HAP-1 (cell line): ENCODE results near the gene TRIM2.

Experiments
- DNase-seq, 2 experiments: peaks; one replicate each; pipeline ENCODE4 v3.0.0-alpha.2; 2016 to 2020; ENCODE audit warnings: low spot score in 2 of 2
- H3K27me3 ChIP-seq: fragments of 250-450 bp; sonication (Bioruptor Pico); 2 replicates; pipeline ENCODE4 v1.5.1; 2020; ENCODE audit warnings: low read depth, mild to moderate bottlenecking, moderate library complexity
- H3K36me3 ChIP-seq: fragments of 250-450 bp; sonication (Bioruptor Pico); replicated peaks from 2 replicates; pipeline ENCODE4 v1.5.1; 2020; ENCODE audit warnings: mild to moderate bottlenecking
- H3K4me1 ChIP-seq: fragments of 250-450 bp; sonication (Bioruptor Pico); 2 replicates; pipeline ENCODE4 v1.5.1; 2020; ENCODE audit warnings: mild to moderate bottlenecking
- H3K4me3 ChIP-seq: fragments of 250-450 bp; sonication (Bioruptor Pico); 2 replicates; pipeline ENCODE4 v1.5.1; 2020; ENCODE audit warnings: mild to moderate bottlenecking, moderate library complexity
- H3K9me3 ChIP-seq: fragments of 250-450 bp; sonication (Bioruptor Pico); 2 replicates; pipeline ENCODE4 v1.5.1; 2020; ENCODE audit warnings: mild to moderate bottlenecking, moderate library complexity
- in situ Hi-C: fragments of 300-500 bp; cut with MboI; formaldehyde crosslinking; loops from 3 replicates; pipeline ENCODE4 v1.14.3; 2020; ENCODE audit warnings: low sequenced_read_pairs, inconsistent platforms, mixed read lengths

TRIM2 gene

DNA sequence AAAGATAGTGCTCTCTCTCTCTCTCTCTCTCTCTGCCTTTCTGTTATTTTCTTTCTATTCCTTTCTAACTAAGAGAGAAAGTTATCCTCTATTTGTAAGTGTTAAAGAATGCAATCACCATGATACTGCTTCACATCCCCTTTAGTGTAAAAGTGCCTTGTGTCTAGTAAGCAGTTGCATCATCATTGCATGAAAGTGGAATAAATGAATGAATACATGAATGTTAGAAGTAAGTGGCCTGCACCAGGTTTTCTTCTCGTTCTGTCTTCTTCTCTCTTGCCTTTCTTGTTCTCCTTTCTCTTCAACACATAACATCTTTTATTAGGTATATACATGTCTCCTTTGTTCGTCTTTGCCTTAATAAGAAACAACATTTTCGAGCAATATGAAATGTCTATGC lies 35.2 kb downstream of the TRIM2 start:
- Histone ChIP-seq H3K4me1 (peaks cover 28% of the 10 kb centered on the region), H3K9me3 (no peaks in the 10 kb centered on the region), H3K27me3 (no peaks in the 10 kb centered on the region), H3K36me3 (peaks cover 22% of the 10 kb centered on the region), H3K4me3 (no peak overlapping the region)
- in situ Hi-C loops, result no loop called here
- no peak for DNase-seq

DNA sequence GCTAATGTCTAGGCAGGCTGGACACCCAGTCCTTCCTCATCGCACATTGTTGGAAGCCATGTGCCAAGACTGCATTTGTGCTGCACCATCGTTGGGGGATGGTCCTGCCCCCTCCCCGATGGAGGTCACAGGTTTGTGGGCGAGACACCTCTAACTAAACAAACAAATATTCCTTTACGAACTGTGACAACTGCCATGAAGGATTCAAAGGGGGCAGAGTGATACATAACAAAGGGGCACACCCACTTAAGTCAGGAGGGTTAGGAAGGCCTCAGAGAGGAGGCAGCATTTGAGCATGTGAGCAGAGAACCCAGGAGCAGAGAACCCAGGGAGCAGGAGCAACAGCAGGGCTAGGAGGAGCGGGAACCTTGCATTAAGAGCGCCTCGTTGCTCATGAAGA lies 37.1 kb downstream of the TRIM2 start:
- in situ Hi-C loops, result no loop called here
- H3K9me3 ChIP-seq, result no peaks in the 10 kb centered on the region; the same call in 1 of the 2 replicates
- no peak overlapping the region for H3K4me3 ChIP-seq
- no peaks in the 10 kb centered on the region for H3K27me3 ChIP-seq
- peaks cover 25% of the 10 kb centered on the region for H3K4me1 ChIP-seq
- H3K36me3 ChIP-seq, result peaks cover 22% of the 10 kb centered on the region
- DNase-seq, result no peak

DNA sequence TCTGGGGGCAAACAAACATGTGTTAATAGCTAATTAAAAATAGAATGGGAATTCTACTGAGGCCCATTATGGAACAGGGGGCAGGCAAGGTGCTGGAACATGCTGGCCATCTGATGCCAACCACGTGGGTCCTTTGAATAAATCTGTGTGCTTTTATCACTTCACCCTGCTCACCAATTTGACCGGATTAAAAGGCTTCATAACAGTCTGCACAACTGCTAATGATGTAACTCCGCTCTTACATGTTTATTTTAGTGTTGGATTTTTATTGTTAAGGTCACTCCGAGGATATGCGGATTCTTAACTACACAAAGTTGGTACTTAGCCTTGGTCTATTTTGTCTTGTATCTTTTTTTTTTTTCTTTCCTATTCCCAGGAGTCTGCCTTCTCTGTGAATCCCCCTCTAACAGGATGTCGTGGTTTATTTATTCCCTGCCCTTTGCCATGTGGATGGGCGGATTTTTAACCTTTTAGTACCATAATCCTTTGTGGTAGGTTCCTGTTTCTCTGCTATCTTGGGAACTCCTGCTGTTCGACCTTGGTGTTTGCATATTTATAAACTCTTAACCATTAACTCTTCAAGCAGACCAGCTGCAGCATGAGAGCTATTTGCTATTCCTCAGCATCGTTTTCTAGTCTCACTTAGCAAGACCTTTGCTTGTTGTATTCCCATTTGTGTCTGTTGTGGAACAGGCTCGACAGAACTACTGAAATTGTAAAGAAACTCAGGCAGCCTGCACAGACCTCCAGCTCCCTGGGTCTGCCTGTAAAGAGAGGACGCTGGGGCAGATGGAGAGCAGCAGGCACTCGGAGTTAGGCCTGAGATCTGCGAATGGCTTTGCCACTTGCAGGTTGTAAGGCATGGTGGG lies 38.0 kb downstream of the TRIM2 start:
- in situ Hi-C loops, result no loop called here
- Histone ChIP-seq H3K36me3 (peaks cover 22% of the 10 kb centered on the region), H3K4me3 (no peak overlapping the region), H3K9me3 (no peaks in the 10 kb centered on the region; the same call in 1 of the 2 replicates), H3K4me1 (peaks cover 25% of the 10 kb centered on the region), H3K27me3 (no peaks in the 10 kb centered on the region)
- DNase-seq, result no peak

DNA sequence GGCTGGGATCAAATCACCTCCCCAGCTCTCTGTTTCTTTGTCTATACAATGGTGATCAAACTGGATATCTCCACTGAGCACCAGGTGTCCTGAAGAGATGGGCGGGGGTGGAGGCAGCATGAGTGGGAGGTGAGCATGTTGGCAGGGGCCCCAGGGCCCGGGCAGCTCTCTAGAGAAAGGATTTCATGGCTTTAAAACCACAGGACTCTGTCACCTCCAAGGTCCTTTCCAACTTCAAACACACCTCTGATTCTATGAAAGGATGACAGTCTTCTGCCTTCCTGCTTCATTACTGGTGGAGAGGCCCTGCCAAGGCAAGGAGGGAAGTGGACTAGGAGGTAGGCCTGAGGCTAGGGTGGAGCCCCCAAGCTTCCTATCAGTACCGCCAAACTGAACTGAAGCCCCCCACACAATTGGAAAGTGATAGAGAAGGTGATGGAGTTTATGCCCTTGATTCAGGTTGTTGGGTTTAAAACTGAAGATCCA lies 38.6 kb downstream of the TRIM2 start:
- no peak overlapping the region for H3K4me3 ChIP-seq
- H3K27me3 ChIP-seq, result no peaks in the 10 kb centered on the region
- DNase-seq, result no peak
- peaks cover 25% of the 10 kb centered on the region for H3K4me1 ChIP-seq
- H3K9me3 ChIP-seq, result no peaks in the 10 kb centered on the region; the same call in 1 of the 2 replicates
- H3K36me3 ChIP-seq, result peaks cover 19% of the 10 kb centered on the region
- in situ Hi-C loops, result no loop called here

DNA sequence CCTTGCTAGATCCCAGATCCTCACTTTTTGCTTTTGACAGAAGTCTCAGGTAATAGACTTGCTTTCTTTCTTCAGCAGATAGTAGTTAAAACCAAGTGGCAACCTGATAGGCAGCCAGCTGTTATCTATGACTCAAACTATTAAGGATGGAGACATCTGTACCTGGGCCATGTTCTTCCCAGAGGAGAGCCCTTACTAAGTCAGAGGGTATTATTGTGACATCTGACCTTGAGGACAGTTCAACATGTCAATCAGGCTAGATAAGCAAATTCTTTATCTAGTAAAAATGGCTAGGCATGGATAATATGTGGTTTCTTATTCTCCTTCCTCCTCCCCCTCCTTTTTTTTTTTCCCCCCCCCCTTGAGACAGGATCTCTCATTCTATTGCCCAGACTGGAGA lies 39.2 kb downstream of the TRIM2 start:
- H3K27me3 ChIP-seq, result no peaks in the 10 kb centered on the region
- in situ Hi-C loops, result no loop called here
- no peak overlapping the region for H3K4me3 ChIP-seq
- DNase-seq, result no peak
- H3K36me3 ChIP-seq, result peaks cover 15% of the 10 kb centered on the region
- H3K9me3 ChIP-seq, result no peaks in the 10 kb centered on the region; the same call in 1 of the 2 replicates
- H3K4me1 ChIP-seq, result peaks cover 29% of the 10 kb centered on the region

DNA sequence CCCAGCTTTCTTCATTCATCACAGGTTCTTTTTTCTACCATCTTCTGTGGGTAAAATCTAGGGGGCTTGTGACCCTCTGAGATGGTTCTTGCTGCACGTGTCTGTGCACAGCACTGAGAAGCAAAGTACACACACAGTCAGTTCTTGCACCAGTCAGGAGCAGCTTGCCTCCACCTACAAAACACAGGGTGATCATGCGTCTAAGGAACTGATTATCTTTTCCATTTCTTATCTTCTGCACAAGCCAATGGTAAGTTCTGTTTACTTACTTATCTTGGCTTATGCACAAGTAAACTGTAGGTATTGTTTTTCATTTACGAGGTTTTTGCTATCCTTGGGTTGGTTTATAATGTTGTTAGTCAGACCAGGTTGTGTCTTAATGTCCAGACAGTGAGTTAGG lies 40.7 kb downstream of the TRIM2 start:
- H3K27me3 ChIP-seq, result no peaks in the 10 kb centered on the region
- H3K4me1 ChIP-seq, result peaks cover 43% of the 10 kb centered on the region
- in situ Hi-C loops, result no loop called here

DNA sequence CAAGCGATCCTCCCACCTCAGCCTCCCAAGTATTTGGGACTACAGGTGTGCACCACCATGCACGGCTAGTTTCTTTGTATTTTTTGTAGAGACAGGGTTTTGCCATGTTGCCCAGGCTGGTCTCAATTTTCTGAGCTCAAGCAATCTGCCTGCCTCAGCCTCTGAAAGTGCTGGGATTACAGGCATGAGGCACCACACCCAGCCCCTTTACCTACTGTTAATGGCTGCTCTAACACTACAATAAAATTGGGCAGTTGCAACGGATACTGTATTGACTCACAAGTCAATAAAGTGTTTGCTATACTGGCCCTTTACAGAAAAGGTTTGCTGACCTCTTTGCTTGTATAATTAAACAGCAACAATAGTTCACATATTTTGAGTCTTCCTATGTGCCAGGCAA lies 41.5 kb downstream of the TRIM2 start:
- in situ Hi-C loops, result no loop called here
- no peak for DNase-seq
- H3K27me3 ChIP-seq, result no peaks in the 10 kb centered on the region
- no peak overlapping the region for H3K4me3 ChIP-seq
- no peaks in the 10 kb centered on the region; the same call in 1 of the 2 replicates for H3K9me3 ChIP-seq
- peaks cover 12% of the 10 kb centered on the region for H3K36me3 ChIP-seq
- peaks cover 46% of the 10 kb centered on the region for H3K4me1 ChIP-seq

More for the DNA sequence above, 40.7 kb downstream of the TRIM2 start:
- DNase-seq, result no peak
- peaks cover 13% of the 10 kb centered on the region for H3K36me3 ChIP-seq
- no peak overlapping the region for H3K4me3 ChIP-seq
- H3K9me3 ChIP-seq, result no peaks in the 10 kb centered on the region; the same call in 1 of the 2 replicates

DNA sequence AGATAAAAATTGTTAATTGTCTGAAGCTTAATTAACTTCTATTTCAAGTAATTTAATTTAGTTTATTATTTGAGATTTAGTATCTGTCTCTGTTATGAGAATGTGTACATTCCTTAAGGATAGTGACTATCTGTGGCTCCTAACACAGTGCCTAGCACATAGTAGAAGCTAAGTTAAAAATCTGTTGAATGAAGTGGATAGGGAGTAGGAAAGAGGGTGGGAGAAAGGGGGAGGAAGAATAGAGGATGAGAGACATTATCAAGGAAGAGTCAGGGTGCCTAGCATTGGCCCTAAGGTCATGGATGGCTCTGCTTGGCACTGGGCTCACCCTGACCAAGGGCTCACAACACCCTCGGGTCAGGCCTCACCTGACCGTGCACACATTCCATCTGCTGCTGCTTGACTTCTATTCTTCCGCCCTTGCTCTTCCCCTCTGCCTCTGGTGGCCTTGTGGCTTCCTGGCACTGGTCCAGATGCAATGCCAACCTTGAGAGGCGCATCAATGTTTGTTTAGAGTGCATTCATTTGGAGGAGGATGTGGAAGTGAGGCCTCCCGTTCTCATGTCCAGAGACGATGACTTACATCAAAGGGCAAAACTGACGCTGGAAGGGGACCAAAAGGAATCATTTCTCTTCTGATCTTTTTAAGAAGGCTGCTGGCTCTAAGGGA lies 42.3 kb downstream of the TRIM2 start:
- Histone ChIP-seq H3K4me1 (peaks cover 45% of the 10 kb centered on the region), H3K4me3 (no peak overlapping the region), H3K36me3 (peaks cover 6% of the 10 kb centered on the region), H3K27me3 (no peaks in the 10 kb centered on the region), H3K9me3 (no peaks in the 10 kb centered on the region; the same call in 1 of the 2 replicates)
- no peak for DNase-seq
- in situ Hi-C loops, result no loop called here

DNA sequence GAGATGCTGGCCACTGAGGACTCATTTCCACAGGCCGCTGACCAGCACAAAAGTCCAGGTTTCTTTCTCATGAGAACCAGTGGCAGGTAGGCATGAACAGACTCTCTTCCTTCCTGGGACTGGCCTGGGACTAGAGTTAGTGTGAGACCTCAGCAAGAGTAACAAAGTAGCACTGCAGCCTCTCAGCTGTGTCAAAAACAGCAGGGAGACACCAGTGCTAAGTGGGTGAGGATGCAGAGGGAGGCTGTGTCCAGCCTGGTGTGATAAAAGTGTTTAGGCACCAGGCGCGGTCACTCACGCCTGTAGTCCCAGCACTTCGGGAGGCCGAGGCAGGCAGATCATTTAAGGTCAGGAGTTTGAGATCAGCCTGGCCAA lies 42.9 kb downstream of the TRIM2 start:
- DNase-seq, result no peak
- Histone ChIP-seq H3K4me1 (peaks cover 40% of the 10 kb centered on the region), H3K9me3 (no peaks in the 10 kb centered on the region; the same call in 1 of the 2 replicates), H3K36me3 (peaks cover 6% of the 10 kb centered on the region), H3K4me3 (no peak overlapping the region), H3K27me3 (no peaks in the 10 kb centered on the region)
- in situ Hi-C loops, result no loop called here

DNA sequence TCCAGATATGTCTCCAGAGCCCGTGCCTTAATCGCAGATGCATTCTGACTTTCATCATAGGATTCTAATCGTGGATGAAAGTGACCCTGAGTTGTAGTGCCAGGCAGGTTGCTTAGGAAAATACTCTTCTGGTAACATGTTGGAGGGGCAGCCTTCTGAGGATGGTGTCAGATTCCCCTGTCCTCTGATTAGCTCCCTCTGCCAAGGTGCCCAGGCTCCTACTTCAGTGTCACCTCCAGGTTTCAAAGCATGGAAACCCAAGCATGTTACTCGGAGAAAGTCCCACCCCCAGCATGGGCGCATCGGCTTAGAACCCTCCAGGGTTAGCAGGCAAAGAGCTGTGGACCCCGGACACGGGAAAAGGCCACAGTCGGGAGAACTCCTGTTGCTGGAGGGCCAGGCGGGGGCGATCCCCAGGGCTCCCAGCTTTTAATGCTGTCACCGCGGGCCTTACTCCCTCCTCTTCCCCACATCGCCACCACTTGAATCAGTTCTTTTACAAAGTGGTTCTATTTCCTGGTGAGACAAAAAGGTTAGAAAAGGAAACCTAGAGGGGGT lies 44.5 kb downstream of the TRIM2 start:
- Histone ChIP-seq H3K4me3 (peak overlapping the region; percentile 37), H3K36me3 (peaks cover 6% of the 10 kb centered on the region), H3K9me3 (no peaks in the 10 kb centered on the region; the same call in 1 of the 2 replicates), H3K27me3 (no peaks in the 10 kb centered on the region), H3K4me1 (peaks cover 32% of the 10 kb centered on the region)
- no peak for DNase-seq
- in situ Hi-C loops, result no loop called here

DNA sequence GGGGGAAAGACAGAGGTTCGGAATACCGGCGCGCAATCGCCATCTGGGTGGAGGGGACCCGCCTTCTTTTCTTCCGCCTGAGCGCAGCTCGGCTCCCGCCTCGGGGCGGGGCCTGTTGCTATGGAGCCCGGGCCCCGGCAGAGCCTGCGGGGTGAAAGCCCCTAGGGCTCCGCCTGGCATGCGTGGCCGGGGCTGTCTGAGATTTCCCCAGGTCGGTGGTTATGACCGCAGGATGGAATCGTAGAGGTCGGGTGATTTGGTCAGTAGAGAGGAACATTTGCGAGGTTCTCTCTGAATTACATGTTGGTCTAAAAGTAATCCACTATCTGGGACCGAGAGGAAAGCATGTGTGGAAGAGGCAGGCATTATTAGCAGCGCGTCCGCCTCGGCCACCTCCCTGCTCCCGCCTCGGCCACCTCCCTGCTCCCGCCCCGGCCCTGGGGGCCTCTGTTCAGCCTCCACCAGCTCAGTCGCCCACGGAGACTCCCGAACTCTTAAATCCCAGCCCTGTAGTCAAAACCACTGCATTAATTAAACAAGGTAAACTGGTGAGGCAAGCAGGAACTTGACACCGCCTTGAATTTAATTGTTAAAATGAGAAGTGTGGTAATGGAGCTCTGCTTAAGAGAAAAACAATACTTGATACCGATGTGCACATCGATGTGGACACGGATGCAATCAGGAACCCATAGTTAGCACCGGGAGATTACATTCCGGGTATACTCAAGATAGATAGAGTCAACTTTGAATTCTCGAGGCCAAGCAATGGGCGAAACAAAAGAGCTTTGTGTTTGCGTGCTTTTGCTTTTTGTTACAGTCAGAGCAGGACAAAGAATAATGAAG lies 45.2 kb downstream of the TRIM2 start:
- in situ Hi-C loops, result no loop called here
- peaks cover 6% of the 10 kb centered on the region for H3K36me3 ChIP-seq
- peak overlapping the region; percentile 37 for H3K4me3 ChIP-seq
- H3K27me3 ChIP-seq, result no peaks in the 10 kb centered on the region
- H3K9me3 ChIP-seq, result no peaks in the 10 kb centered on the region; the same call in 1 of the 2 replicates
- peaks cover 32% of the 10 kb centered on the region for H3K4me1 ChIP-seq
- DNase-seq, result peak; percentile 88 to 94

DNA sequence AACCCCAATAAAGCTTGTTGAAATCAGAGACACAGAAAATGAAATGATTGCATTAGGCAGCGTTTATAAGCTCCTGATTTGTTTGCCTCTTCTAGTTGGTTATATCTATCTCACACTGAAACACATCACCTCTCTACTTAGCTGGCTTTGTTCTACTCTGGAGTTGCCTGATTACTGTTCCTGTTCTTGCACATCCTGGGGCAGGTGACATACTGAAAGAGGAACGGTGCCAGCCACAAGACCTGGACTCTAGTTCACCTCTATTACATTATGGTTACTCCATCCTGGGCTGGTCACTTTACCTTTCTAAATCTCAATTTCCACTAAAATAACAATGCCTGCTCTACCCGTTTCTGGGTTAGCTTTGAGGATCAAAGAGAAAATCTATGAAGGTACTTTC lies 47.9 kb downstream of the TRIM2 start:
- H3K27me3 ChIP-seq, result no peaks in the 10 kb centered on the region
- peaks cover 35% of the 10 kb centered on the region for H3K4me1 ChIP-seq
- peaks cover 6% of the 10 kb centered on the region for H3K36me3 ChIP-seq
- DNase-seq, result no peak
- H3K9me3 ChIP-seq, result no peaks in the 10 kb centered on the region
- in situ Hi-C loops, result no loop called here
- no peak overlapping the region for H3K4me3 ChIP-seq

DNA sequence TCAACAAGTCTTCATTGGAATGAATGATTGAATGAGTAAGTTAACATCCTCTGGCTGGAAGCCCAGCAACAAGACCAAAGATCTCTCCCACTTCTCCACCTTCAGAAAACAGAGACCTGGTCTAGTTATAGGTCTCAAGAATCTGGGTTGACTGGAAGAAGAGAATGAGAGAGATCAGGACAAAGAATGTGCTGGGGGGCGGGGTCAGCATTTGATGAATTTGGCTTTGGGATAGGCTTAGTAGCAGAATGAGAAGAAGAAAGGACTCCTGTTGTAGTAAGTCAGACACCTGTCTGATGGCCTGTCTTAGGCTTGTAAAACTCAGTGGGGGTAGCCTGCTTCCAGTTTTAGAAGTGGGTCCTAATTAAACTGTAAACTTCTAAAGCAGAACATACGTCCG lies 51.0 kb downstream of the TRIM2 start:
- Histone ChIP-seq H3K9me3 (no peaks in the 10 kb centered on the region), H3K4me3 (no peak overlapping the region), H3K36me3 (peaks cover 3% of the 10 kb centered on the region), H3K4me1 (peaks cover 44% of the 10 kb centered on the region), H3K27me3 (no peaks in the 10 kb centered on the region)
- in situ Hi-C loops, result no loop called here
- peak in 1 of 2 experiments; percentile 57 for DNase-seq
